CD8-positive, alpha-beta memory T cell (primary cell): ENCODE measurements around the gene CCM2. TPM values are rescaled to one million over a fixed set of nuclear protein-coding genes. Genes with fewer than 3 reads are reported as not detected.

Experiments used
- CTCF ChIA-PET: fragments of 350-600 bp; sonication (Branson Sonifier 250); formaldehyde crosslinking; loops from one replicate; lab custom pipeline; 2021; ENCODE audit warnings: antibody characterized with exemption; lab: Charles Lee
- POLR2A ChIA-PET: fragments of 350-600 bp; sonication (Branson Sonifier 250); formaldehyde crosslinking; loops from one replicate; lab custom pipeline; 2021; ENCODE audit warnings: antibody characterized with exemption; lab: Charles Lee
- DNase-seq, 5 donors: peaks; one replicate each; pipeline versions ENCODE4 v3.0.0 to v3.0.0-alpha.2; 2020 to 2022; ENCODE audit warnings: mixed read lengths in 1 of 5
- H3K27ac ChIP-seq: one replicate; pipeline ENCODE4 v1.7.0; 2013; ENCODE audit warnings: low read depth, mild to moderate bottlenecking, low read length, moderate library complexity
- H3K27me3 ChIP-seq: 2 replicates; pipeline ENCODE4 v1.7.0; 2013; ENCODE audit warnings: low read length, mild to moderate bottlenecking; ENCODE audit not compliant: insufficient read depth, poor library complexity, severe bottlenecking
- H3K36me3 ChIP-seq: 2 replicates; pipeline ENCODE4 v1.7.0; 2013; ENCODE audit warnings: mild to moderate bottlenecking, low read length, moderate library complexity; ENCODE audit not compliant: insufficient read depth
- H3K4me1 ChIP-seq: 2 replicates; pipeline ENCODE4 v1.7.0; 2013; ENCODE audit warnings: mild to moderate bottlenecking, low read length, moderate library complexity; ENCODE audit not compliant: insufficient read depth
- H3K4me3 ChIP-seq: 2 replicates; pipeline ENCODE4 v1.7.0; 2013; ENCODE audit warnings: mild to moderate bottlenecking, low read length
- H3K9me3 ChIP-seq: 2 replicates; pipeline ENCODE4 v1.7.0; 2013; ENCODE audit warnings: mild to moderate bottlenecking, low read length
- H3K27ac Mint-ChIP-seq, 8 donors: one replicate each; pipeline ENCODE4 v1.8.0; 2020 to 2021; ENCODE audit warnings: mixed read lengths in 8 of 8, mild to moderate bottlenecking in 6 of 8, inconsistent platforms in 3 of 8, moderate library complexity in 3 of 8
- H3K27me3 Mint-ChIP-seq, 2 donors: one replicate each; pipeline ENCODE4 v1.8.0; 2020 to 2021; ENCODE audit warnings: mixed read lengths in 2 of 2, mild to moderate bottlenecking in 1 of 2, moderate library complexity in 1 of 2
- H3K36me3 Mint-ChIP-seq, 3 donors: one replicate each; pipeline ENCODE4 v1.8.0; 2020 to 2021; ENCODE audit warnings: mixed read lengths in 3 of 3, inconsistent platforms in 1 of 3, mild to moderate bottlenecking in 1 of 3
- H3K4me1 Mint-ChIP-seq, 3 donors: one replicate each; pipeline ENCODE4 v1.8.0; 2020 to 2021; ENCODE audit warnings: mixed read lengths in 3 of 3, inconsistent platforms in 1 of 3, mild to moderate bottlenecking in 1 of 3
- H3K4me3 Mint-ChIP-seq, 7 donors: one replicate each; pipeline ENCODE4 v1.8.0; 2020 to 2021; ENCODE audit warnings: mixed read lengths in 7 of 7, mild to moderate bottlenecking in 6 of 7, moderate library complexity in 4 of 7, inconsistent platforms in 2 of 7
- H3K9me3 Mint-ChIP-seq, 5 donors: one replicate each; pipeline ENCODE4 v1.8.0; 2020 to 2022; ENCODE audit warnings: mixed read lengths in 5 of 5, mild to moderate bottlenecking in 3 of 5, moderate library complexity in 2 of 5, inconsistent platforms in 1 of 5
- polyA plus RNA-seq: library from polyadenylated mRNA; unstranded; fragments of 300-500 nt; fragmentation: Illumina TruSeq; gene quantifications from one replicate; pipeline ENCODE4 v1.2.3, GENCODE V29; 2021
- total RNA-seq, 2 experiments: library from RNA; stranded (reverse); gene quantifications; one replicate each; pipeline ENCODE4 v1.2.3, GENCODE V29; 2021

CCM2 gene
- total and polyA plus RNA-seq, 3 experiments from 2014 or later = 70.6 to 81.1 (median 74.8) TPM

DNA sequence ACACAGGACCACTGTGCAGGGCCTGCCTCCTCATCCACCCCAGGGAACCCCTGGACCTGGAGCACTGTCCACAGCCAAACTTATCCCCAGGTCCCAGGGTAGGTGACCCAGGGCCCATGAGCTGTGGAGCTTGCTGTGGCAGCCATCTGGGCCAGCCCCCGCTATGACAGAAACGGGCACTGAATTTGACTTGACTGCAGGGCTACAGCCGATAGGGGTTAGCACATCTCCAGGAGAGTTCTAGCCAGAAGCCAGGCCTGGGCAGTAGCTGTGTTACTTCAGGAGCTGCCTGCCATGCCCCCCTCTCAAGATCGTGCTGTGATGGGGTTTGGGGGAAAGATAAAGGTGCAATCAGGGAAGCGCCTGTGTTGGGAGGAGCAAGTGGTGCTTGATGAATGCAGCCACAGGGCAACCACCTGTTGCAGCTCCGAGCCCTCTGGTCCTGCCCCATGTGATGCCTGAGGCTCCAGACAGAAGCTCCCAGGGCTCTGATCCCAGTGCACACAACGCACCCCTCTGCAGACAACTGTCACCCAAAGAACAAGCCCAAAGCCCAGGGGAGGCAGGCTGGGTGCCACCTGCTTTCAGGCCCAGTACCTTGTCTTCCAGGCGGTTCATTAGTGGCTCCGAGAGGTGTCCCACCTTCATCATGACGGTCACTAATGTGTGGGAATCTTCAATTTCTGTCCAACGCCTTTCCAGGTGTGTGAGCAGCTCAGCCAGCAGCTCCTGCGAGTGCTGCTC is 105.0 kb downstream of the CCM2 start:
- Histone ChIP-seq H3K36me3 (peaks cover 92% of the 10 kb centered on the region), H3K9me3 (no peaks in the 10 kb centered on the region), H3K4me1 (peaks cover 36% of the 10 kb centered on the region), H3K4me3 (no peak overlapping the region), H3K27ac (no peak overlapping the region), H3K27me3 (no peaks in the 10 kb centered on the region)
- POLR2A ChIA-PET = interaction anchor here (0.5 kb wide), 1 partner anchor 617 kb away, joined by 4 read pairs; no protein-coding TSS in a partner anchor
- CTCF ChIA-PET = interaction anchor here (1.0 to 1.4 kb wide), 2 partner anchors 30 to 76 kb away, joined by 3 to 5 read pairs; no protein-coding TSS in a partner anchor
- no peak for DNase-seq
- peaks cover 20 to 45% (median 28%) of the 10 kb centered on the region in 3 donors for H3K4me1 Mint-ChIP-seq
- peaks cover 0 to 92% (median 10%) of the 10 kb centered on the region in 3 donors for H3K36me3 Mint-ChIP-seq
- no peaks in the 10 kb centered on the region for H3K27me3 Mint-ChIP-seq
- H3K4me3 Mint-ChIP-seq = no peak overlapping the region
- no peaks in the 10 kb centered on the region for H3K9me3 Mint-ChIP-seq
- no peak overlapping the region for H3K27ac Mint-ChIP-seq

DNA sequence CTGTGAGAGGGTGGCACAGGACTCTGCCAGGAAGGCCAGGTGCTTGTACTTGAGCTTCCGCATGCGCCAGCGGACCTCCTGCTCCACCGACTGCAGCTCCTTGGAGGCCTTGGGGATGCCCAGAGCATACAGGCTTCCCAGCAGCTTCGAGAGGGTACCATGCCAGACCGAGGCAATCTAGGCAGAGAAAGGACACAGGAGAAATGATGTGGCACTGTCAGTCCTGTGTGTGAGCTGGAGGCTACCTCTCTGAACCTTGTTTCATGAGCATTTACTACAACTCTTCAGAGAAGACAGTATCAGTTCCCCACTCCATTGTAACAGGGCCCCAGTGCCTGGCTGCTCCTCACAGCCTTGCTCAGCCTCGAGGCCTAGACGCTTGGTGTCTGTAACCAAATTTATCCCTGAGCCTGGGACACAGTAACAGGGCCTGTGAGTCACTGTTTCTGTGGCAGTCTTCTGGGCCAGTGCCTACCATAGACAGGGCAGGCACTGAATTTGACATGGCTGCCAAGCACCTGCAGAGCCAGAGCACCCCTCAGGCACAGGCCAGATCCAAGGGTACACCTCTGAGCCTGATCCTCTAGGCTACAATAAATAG is 105.7 kb downstream of the CCM2 start:
- no peaks in the 10 kb centered on the region for H3K9me3 ChIP-seq
- H3K4me1 Mint-ChIP-seq = peaks cover 27 to 51% (median 35%) of the 10 kb centered on the region in 3 donors
- no peak overlapping the region for H3K27ac ChIP-seq
- H3K27me3 Mint-ChIP-seq = no peaks in the 10 kb centered on the region
- H3K4me3 Mint-ChIP-seq = no peak overlapping the region
- H3K36me3 Mint-ChIP-seq = peaks cover 0 to 88% (median 10%) of the 10 kb centered on the region in 3 donors
- DNase-seq = no peak
- peak overlapping the region in 2 of 8 donors; percentile 29 to 41 for H3K27ac Mint-ChIP-seq
- H3K4me1 ChIP-seq = peaks cover 42% of the 10 kb centered on the region
- no peaks in the 10 kb centered on the region for H3K27me3 ChIP-seq
- peaks cover 86% of the 10 kb centered on the region for H3K36me3 ChIP-seq
- no peak overlapping the region for H3K4me3 ChIP-seq
- ChIA-PET POLR2A (no interaction called here), CTCF (interaction anchor here (1.4 kb wide), 1 partner anchor 76 kb away, joined by 3 read pairs; no protein-coding TSS in a partner anchor)
- no peaks in the 10 kb centered on the region for H3K9me3 Mint-ChIP-seq

DNA sequence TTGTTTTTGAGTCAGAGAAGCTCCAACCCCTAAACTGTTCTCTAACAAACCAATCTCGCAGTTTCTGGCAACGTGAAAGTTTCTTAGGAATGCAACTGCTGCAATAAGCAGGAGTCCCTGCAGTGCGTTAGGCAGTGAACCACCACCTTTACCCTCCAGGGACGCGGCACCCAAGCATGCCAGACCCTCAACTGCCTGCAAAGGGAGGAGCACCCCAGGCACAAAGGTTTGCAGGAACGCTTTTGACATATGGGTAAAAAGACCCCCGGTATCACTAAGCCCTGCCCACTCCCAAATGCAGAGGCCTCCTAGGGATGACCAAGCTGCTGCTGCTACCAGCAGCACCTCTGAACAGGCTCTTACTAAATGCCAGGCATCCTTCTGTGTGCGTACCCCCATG is 106.8 kb downstream of the CCM2 start:
- H3K4me1 Mint-ChIP-seq = peaks cover 38 to 58% (median 42%) of the 10 kb centered on the region in 3 donors
- H3K27ac Mint-ChIP-seq = peak overlapping the region in 3 of 8 donors; percentile 6 to 66 (median 28)
- H3K4me3 ChIP-seq = no peak overlapping the region
- no peak overlapping the region for H3K27ac ChIP-seq
- peaks cover 74% of the 10 kb centered on the region for H3K36me3 ChIP-seq
- POLR2A ChIA-PET = interaction anchor here (0.5 to 1.0 kb wide), 2 partner anchors 110 to 231 kb away, joined by 3 read pairs; no protein-coding TSS in a partner anchor
- DNase-seq = no peak
- peaks cover 0 to 3% of the 10 kb centered on the region in 2 donors for H3K27me3 Mint-ChIP-seq
- H3K36me3 Mint-ChIP-seq = peaks cover 0 to 88% (median 10%) of the 10 kb centered on the region in 3 donors
- no peaks in the 10 kb centered on the region for H3K27me3 ChIP-seq
- no peaks in the 10 kb centered on the region for H3K9me3 ChIP-seq
- CTCF ChIA-PET = interaction anchor here (1.0 kb wide), 1 partner anchor 133 kb away, joined by 3 read pairs; no protein-coding TSS in a partner anchor
- peak overlapping the region in 1 of 7 donors; percentile 42 for H3K4me3 Mint-ChIP-seq
- no peaks in the 10 kb centered on the region for H3K9me3 Mint-ChIP-seq
- H3K4me1 ChIP-seq = peaks cover 44% of the 10 kb centered on the region

DNA sequence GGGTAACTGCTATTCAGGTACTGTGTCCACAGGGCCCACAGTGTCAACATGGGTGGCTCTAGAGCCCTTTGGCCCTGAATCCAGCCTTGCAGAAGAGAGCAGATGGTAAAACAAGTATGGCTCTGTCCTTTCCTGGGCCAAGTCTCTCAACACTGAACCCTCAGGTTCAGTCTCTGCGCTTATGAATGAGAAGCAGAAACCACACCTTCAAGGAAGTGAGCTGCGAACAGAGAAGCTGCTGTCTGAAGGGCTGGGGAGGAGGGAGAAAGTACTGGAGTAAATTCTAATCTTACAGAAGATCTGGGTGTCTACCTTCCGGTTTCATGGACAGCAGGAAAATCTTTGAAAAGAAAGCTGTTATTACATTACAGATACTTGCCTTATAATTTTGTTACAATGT is 107.4 kb downstream of the CCM2 start:
- Mint-ChIP-seq H3K36me3 (peaks cover 0 to 84% (median 10%) of the 10 kb centered on the region in 3 donors), H3K4me1 (peaks cover 41 to 64% (median 45%) of the 10 kb centered on the region in 3 donors), H3K9me3 (no peaks in the 10 kb centered on the region), H3K27me3 (peaks cover 0 to 3% of the 10 kb centered on the region in 2 donors), H3K27ac (peak overlapping the region in 5 of 8 donors; percentile 10 to 73 (median 59)), H3K4me3 (peak overlapping the region in 5 of 7 donors; percentile 30 to 57 (median 42))
- ChIA-PET POLR2A (interaction anchor here (0.5 to 1.0 kb wide), 2 partner anchors 111 to 232 kb away, joined by 3 read pairs; no protein-coding TSS in a partner anchor), CTCF (interaction anchor here (1.0 kb wide), 1 partner anchor 134 kb away, joined by 3 read pairs; no protein-coding TSS in a partner anchor)
- Histone ChIP-seq H3K36me3 (peaks cover 69% of the 10 kb centered on the region), H3K4me3 (no peak overlapping the region), H3K27me3 (no peaks in the 10 kb centered on the region), H3K27ac (no peak overlapping the region), H3K9me3 (no peaks in the 10 kb centered on the region), H3K4me1 (peaks cover 50% of the 10 kb centered on the region)
- no peak for DNase-seq

- DNase-seq = no peak
- Histone ChIP-seq H3K4me3 (no peak overlapping the region), H3K27ac (no peak overlapping the region), H3K9me3 (no peaks in the 10 kb centered on the region), H3K27me3 (no peaks in the 10 kb centered on the region), H3K4me1 (peaks cover 54% of the 10 kb centered on the region), H3K36me3 (peaks cover 54% of the 10 kb centered on the region)
- Mint-ChIP-seq H3K4me3 (peak overlapping the region in 2 of 7 donors; percentile 25 to 28), H3K27ac (peak overlapping the region; percentile 7 to 95 (median 82)), H3K9me3 (no peaks in the 10 kb centered on the region), H3K36me3 (peaks cover 0 to 69% (median 6%) of the 10 kb centered on the region in 3 donors), H3K4me1 (peaks cover 48 to 65% (median 49%) of the 10 kb centered on the region in 3 donors), H3K27me3 (peaks cover 0 to 3% of the 10 kb centered on the region in 2 donors)
- ChIA-PET POLR2A (no interaction called here), CTCF (no interaction called here)
Measured at GRCh38 chr7:45108863-45109262, 108.9 kb downstream of the CCM2 start.

GRCh38 chr7:45111298-45112223 is 111.6 kb downstream of the CCM2 start, which contains the start of gene TBRG4:
TSS of gene TBRG4 (minus strand) at chr7:45111697. CDS start at chr7:45109237, 2,460 bp downstream.
- no peaks in the 10 kb centered on the region for H3K9me3 ChIP-seq
- peak within 1 kb of the TSS; percentile 95 for H3K27ac ChIP-seq
- Mint-ChIP-seq H3K36me3 (peaks cover 0 to 42% (median 6%) of the 10 kb centered on the region in 3 donors), H3K9me3 (no peaks in the 10 kb centered on the region), H3K4me1 (peaks cover 44 to 56% (median 48%) of the 10 kb centered on the region in 3 donors), H3K4me3 (peak within 1 kb of the TSS; percentile 93 to 98 (median 95)), H3K27me3 (peaks cover 6 to 8% of the 10 kb centered on the region in 2 donors), H3K27ac (peak within 1 kb of the TSS; percentile 95 to 100 (median 98))
- POLR2A ChIA-PET = interaction anchor here (0.7 to 1.7 kb wide), 14 partner anchors 11 to 263 kb away, joined by 3 to 11 read pairs (median 4); partner anchors contain the start of genes H2AZ2 and PURB
- DNase-seq = peak; percentile 89 to 95 (median 92)
- peaks cover 28% of the 10 kb centered on the region for H3K36me3 ChIP-seq
- H3K4me1 ChIP-seq = peaks cover 52% of the 10 kb centered on the region
- CTCF ChIA-PET = interaction anchor here (1.0 to 3.6 kb wide), 4 partner anchors 24 to 230 kb away, joined by 3 to 14 read pairs (median 8); no protein-coding TSS in a partner anchor
- no peaks in the 10 kb centered on the region for H3K27me3 ChIP-seq
- peak within 1 kb of the TSS; percentile 87 for H3K4me3 ChIP-seq

GRCh38 chr7:45112648-45113047 is 112.6 kb downstream of the CCM2 start:
- POLR2A ChIA-PET = no interaction called here
- H3K27ac ChIP-seq = peak overlapping the region; percentile 95
- DNase-seq = no peak

More at GRCh38 chr7:45112648-45113047, 112.6 kb downstream of the CCM2 start:
- CTCF ChIA-PET = interaction anchor here (2.7 to 3.6 kb wide), 2 partner anchors 23 to 139 kb away, joined by 12 to 14 read pairs; no protein-coding TSS in a partner anchor
- Histone ChIP-seq H3K4me1 (peaks cover 41% of the 10 kb centered on the region), H3K36me3 (peaks cover 17% of the 10 kb centered on the region), H3K9me3 (no peaks in the 10 kb centered on the region), H3K4me3 (no peak overlapping the region), H3K27me3 (no peaks in the 10 kb centered on the region)
- Mint-ChIP-seq H3K4me3 (peak overlapping the region; percentile 72 to 98 (median 95)), H3K36me3 (peaks cover 0 to 31% (median 4%) of the 10 kb centered on the region in 3 donors), H3K9me3 (no peaks in the 10 kb centered on the region), H3K27me3 (peaks cover 6 to 11% of the 10 kb centered on the region in 2 donors), H3K4me1 (peaks cover 36 to 45% (median 42%) of the 10 kb centered on the region in 3 donors), H3K27ac (peak overlapping the region; percentile 95 to 100 (median 98))
